Renal cortex interstitium (tissue), 15 donors: Measurements from ENCODE around the gene C20orf173. TPM values are rescaled to one million over a fixed set of nuclear protein-coding genes. Genes with fewer than 3 reads are reported as not detected.
A peak's percentile ranks its signal among the peaks of the same experiment; 100 is the strongest.
"Not testable (repeated sequence)": the region's sequence is repeated elsewhere in the genome, so short reads cannot be mapped to it uniquely, and the experiment has no call there.

Source experiments
- DNase-seq, 11 donors: peaks; one replicate each; pipeline ENCODE4 v3.0.0-alpha.2; 2013; ENCODE audit warnings: low read depth in 9 of 11, low spot score in 4 of 11; ENCODE audit errors: extremely low read depth in 1 of 11
- long read RNA-seq, 16 experiments: transcript quantifications; one replicate each; lab custom pipeline, GENCODE V29; 2026
- polyA plus RNA-seq, 3 donors: library from polyadenylated mRNA; unstranded; fragments of 120-200 nt; gene quantifications; one replicate each; pipeline ENCODE4 v1.2.1, GENCODE V29; 2013; ENCODE audit not compliant: insufficient read length in 3 of 3

Gene C20orf173
- under 1 TPM in 1 of 3 donors, not detected in 2; 0.15 TPM for polyA plus RNA-seq
- long read RNA-seq, donor 1: 0 reads
- long read RNA-seq, donor 2: 0 reads
- long read RNA-seq, donor 3: 0 reads
- long read RNA-seq, donor 4: 0 reads
- long read RNA-seq, donor 5: 0 reads
- long read RNA-seq, donor 6, partial matches to known transcripts: 288 of 421 reads
- long read RNA-seq, donor 6, other reads (novel, unspliced or antisense): 133 of 421 reads
- long read RNA-seq, donor 7: 0 reads
- long read RNA-seq, donor 8: 0 reads
- long read RNA-seq, donor 9: 0 reads
- long read RNA-seq, donor 10: 0 reads
- long read RNA-seq, donor 11: 0 reads
- long read RNA-seq, donor 12: 0 reads
- long read RNA-seq, donor 13: 0 reads
- long read RNA-seq, donor 14: 0 reads
- long read RNA-seq, donor 15: 0 reads
- long read RNA-seq, donor 16: 0 reads

GRCh38 chr20:35529552-35529951 is at the start of gene C20orf173:
Gene C20orf173, minus strand, starts transcription at chr20:35529652. Its CDS starts 279 bp downstream, at chr20:35529373.
- no peak for DNase-seq

- DNase-seq: no peak
Observed at GRCh38 chr20:35579196-35579595, 49.7 kb upstream of the C20orf173 start.

DNA sequence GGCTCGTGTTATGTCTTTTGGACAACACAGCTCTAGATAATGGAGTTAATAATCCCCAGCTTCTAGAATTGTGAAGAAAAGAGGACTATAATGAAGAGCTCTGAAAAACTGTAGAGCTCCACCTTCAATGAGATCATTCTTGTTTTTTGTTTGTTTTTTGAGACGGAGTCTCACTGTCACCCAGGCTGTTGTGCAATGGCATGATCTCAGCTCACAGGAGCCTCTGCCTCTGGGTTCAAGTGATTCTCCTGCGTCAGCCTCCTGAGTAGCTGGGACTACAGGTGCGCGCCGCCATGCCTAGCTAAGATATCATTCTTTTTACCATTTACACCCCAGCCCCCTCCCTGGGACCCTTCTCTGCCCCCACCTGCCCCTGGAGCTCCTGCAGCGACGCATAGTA is 49.0 kb upstream of the C20orf173 start:
- no peak for DNase-seq

DNA sequence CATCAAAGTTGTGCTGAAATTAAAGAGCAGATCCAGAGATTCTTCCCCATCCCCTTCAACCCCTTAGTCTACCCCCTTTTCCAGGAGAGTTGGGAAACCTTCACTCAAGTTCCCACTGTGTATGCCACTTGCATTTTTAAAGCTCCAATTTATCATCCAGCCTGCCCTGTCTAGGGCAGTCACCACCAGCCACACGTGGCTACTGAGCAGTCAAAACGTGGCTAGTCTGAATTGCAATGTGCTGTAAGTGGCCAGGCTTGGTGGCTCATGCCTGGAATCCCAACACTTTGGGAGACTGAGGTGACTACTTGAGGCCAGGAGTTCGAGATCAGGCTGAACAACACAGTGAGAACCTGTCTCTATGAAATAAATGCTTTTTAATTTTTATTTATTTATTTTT is 47.4 kb upstream of the C20orf173 start:
- DNase-seq: no peak

- no peak for DNase-seq
Observed at GRCh38 chr20:35575958-35576357, 46.5 kb upstream of the C20orf173 start.

- no peak for DNase-seq
Observed at GRCh38 chr20:35572838-35573237, 43.4 kb upstream of the C20orf173 start.

DNA sequence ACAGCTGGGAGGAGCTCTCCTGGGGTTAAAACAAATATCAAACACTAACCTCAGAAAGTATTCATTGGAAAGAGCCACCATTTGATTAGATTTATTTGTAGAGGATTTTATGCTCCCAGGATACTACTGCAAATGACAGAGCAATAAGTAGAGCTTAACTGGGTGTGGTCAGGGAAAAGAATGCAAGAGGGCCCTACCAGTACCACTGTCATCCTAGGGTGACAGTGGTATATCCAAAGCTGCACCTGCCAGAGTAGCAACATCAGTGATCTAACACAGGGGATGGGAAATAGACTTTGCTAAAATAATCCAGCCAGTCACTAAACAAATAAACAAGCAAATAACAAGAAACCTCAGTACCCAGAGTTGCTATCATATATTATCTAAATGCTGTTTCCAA is 42.1 kb upstream of the C20orf173 start:
- no peak for DNase-seq

GRCh38 chr20:35568645-35569044 is 39.2 kb upstream of the C20orf173 start:
- peak in 1 of 11 donors; percentile 4 for DNase-seq

GRCh38 chr20:35564905-35565304 is 35.5 kb upstream of the C20orf173 start:
- DNase-seq: no peak

DNA sequence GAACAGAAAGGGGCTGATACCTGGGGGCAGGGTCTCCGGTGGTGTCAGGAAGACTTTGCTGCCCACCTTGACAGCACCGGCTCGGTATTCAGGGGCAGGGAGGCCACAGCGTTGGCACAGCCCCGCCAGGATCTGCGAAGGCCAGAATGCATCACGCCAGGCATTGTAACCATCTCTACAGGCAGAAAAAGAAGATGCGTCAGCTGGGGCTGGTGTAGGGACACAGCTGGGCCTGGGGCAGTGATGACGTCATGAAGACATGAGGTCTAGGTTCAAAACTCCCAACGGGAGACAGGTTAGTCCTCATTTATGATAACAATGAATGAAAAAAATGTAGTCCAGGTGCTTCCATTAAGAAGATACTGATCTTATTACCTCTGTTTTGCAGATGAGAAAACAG is 34.4 kb upstream of the C20orf173 start:
- DNase-seq: no peak

DNA sequence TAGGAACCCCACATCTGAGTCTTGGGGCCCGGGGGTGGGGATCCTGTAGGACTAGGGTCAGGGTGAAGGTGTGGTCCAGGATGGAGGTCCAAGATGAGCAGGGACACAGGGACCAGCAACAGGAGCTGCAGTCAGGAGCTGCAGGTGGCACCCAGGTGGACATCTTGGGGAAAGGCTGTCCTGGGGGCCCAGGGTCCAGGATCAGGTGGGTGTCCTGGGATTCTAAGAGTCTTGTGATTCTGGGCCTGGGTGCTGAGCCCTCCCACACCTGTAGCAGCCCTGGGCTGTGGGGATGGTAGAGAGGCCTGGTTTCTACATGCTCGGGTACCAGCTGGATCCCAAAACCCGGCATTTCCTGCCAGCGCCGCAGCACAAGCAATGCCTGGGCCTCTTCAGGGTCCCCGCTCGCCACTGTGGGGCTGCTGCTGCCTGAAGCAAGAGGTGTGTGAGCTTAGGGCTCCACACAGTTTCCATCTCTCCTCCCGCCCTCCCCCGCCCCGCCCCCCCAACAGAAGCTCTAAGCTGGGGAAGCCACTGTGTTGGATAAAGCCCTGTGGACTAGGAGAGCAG is 33.2 kb upstream of the C20orf173 start:
- no peak for DNase-seq

DNA sequence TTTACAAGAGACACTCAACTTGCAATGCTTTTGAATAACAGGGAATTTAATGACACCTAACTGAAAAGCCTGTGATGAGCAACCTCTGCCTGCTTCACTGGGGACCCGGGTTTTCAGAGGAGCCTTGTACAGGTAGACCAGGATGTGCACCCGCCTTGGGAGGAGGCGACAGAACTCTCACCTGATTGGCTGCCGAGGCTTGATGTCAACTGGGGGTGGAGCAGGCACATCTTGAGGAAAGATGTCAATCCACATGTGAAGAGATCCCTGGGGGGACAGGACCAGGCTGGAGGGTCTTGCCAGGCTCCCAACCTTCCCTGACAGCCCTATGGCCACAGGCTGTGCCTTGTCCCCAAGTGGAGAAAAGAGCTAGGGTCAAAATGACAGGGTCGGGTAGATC is 32.2 kb upstream of the C20orf173 start:
- no peak for DNase-seq

DNA sequence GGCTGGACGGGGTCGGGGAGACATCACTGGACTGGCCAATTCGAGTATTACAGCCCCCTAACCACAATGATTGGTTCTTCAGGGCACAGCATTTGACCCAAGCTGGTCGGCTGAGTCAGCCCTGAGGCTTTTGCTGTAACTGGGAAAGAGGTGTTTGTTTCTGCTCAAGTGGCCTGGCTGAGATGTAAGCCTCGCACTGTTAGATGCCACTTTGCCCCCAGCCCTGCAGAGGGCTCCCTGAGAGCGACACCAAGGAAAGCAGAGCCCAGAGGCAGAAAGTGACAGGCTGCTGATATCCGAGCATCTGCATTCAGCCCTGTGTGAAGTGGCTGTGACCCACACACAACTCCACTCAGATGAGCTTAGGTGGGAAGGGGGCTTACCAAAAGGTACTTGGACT is 31.8 kb upstream of the C20orf173 start:
- peak in 3 of 11 donors; percentile 7 to 25 (median 8) for DNase-seq

DNA sequence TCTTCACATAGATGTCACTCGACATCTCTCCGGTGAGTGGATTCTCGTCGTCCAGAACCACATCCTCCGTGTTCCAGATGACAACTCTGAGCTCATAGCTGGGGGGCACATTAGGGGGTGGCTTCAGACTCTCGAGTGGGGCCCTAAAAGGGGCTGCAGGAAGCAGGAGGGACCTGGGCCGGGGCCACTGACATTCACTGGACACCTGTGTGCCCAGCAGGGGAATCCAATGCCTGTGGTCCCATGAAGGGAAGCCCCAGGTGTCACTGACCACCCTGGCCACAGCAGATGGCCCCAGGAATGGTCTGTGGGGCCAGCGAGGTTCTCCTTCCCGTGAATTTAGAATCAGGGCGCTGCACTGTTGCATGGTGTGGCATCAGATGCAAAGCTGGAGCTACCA is 31.1 kb upstream of the C20orf173 start:
- no peak for DNase-seq

- DNase-seq: peak in 2 of 11 donors; percentile 4 to 21
Observed at GRCh38 chr20:35560105-35560511, 30.7 kb upstream of the C20orf173 start.

DNA sequence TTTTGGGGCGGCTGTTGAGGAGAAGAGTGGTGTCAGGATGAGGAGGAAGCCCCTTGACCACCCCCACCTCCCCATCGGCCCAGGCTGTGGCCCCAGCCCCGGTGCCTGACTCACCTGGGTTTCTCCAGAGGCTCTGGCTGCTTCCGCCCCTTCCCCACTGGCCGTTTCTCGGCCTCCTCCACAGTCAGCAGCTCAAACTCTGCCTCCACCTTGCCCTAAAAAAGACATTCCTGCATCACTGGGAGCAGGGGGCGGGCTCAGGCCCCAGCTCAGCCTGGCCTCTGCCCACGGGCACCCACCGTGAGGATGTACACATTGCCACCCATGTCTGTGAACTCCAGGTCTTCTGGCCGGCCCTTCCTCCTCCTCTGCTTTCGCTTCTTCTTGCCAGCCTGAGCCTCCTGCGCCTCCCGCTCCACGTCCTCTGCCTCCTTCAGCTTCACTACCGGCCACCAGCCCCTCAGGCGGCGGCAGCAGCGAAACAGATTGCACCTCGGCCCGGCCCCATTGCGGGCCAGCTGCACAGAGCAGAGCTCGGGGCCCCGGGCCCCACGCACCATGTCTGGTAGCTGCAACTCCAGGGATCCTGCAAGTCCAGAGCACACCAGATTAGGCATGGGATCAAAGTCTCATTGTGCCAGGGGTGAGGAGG is 29.7 kb upstream of the C20orf173 start:
- DNase-seq: no peak

- DNase-seq: no peak
Observed at GRCh38 chr20:35558451-35558850, 29.0 kb upstream of the C20orf173 start.

GRCh38 chr20:35556871-35557270 is 27.4 kb upstream of the C20orf173 start:
- DNase-seq: no peak

DNA sequence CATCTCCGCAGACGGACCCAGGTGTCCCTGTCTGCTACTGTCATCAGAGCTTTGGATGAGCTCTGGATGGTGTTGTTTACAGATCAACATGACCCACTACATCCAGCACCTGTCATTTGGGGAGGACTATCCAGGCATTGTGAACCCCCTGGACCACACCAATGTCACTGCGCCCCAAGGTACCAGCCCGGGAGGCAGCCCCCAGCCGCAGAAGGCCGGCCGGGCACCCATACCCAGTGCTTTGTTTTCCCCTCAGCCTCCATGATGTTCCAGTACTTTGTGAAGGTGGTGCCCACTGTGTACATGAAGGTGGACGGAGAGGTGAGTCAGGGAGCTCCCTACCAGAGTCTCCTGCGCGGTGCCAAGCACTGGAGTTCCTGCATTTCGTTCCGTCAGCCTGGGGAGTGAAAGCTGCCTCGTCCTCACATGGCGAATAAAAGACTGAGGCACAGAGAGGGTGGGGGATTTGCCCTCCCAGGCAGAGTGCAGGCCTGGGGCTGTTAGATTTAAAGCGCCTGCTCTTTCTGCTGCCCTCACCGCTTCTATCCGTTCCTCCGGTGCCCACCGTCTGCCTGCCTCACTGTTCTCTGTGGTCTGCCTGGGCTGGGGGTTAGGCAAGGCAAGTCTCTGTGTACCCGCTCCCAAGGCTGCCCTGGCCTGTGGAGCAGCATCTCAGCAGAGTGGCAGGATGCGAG is 26.6 kb upstream of the C20orf173 start:
- no peak for DNase-seq

DNA sequence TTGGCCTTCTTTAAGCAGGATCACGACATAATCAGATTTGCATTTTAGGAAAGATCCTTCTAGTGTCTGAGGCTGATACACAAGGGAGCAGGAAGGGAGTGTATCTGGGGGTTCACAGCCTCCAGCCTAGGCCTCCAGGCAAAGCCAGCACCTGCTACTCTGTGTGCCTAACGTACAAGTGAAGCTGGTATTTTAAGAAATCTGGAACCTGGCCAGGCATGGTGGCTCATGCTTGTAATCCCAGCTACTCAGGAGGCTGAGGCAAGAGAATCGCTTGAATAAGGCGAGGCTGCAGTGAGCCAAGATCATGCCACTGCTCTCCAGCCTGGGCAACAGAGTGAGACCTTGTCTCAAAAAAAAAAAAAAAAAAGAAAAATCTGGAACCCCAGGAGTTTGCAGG is 26.0 kb upstream of the C20orf173 start:
- DNase-seq: not testable (repeated sequence)
